Pancreas (tissue), 10 donors: ENCODE measurements around the gene HES7. TPM values are rescaled to one million over a fixed set of nuclear protein-coding genes. Genes with fewer than 3 reads are reported as not detected.
A peak's percentile ranks its signal among the peaks of the same experiment; 100 is the strongest.

ENCODE experiments used
- ATAC-seq, 4 donors: fragments of 200-7000 bp; cut with Tn5 transposase; one replicate each; pipeline versions ENCODE4 v1.8.0 to v1.9.1; 2020; ENCODE audit warnings: mild to moderate bottlenecking in 4 of 4, moderate library complexity in 4 of 4
- DNase-seq, 6 donors: peaks; one replicate each; pipeline ENCODE4 v3.0.0-alpha.2; 2020
- FAIRE-seq: peaks from 2 replicates; lab custom pipeline; 2012; peaks lifted over from hg19 to GRCh38; lab: Jason Lieb, UNC
- H3K27ac ChIP-seq, 4 donors: fragments of 200-600 bp; sonication (generic); 1 replicate in 3 of 4; 2 replicates in 1 of 4; pipeline versions ENCODE4 v1.5.0 to v1.8.0; 2020
- H3K27me3 ChIP-seq, 4 donors: fragments of 200-600 bp; one replicate each; pipeline ENCODE4 v1.8.0; 2021
- H3K36me3 ChIP-seq, 3 donors: fragments of 200-600 bp; sonication (generic) in 1 of 3; one replicate each; pipeline versions ENCODE4 v1.5.0 to v1.8.0; 2020 to 2021
- H3K4me1 ChIP-seq, 3 donors: fragments of 200-600 bp; one replicate each; pipeline ENCODE4 v1.8.0; 2021
- H3K4me3 ChIP-seq, 4 donors: fragments of 200-600 bp; sonication (generic) in 2 of 4; one replicate each; pipeline versions ENCODE4 v1.5.0 to v1.8.0; 2020 to 2021
- H3K9me3 ChIP-seq, 4 donors: fragments of 200-600 bp; one replicate each; pipeline ENCODE4 v1.8.0; 2021
- CTCF ChIP-seq, 4 donors: fragments of 200-600 bp; sonication (generic) in 3 of 4; IDR thresholded peaks; one replicate each; pipeline versions ENCODE4 v1.5.0 to v1.8.0; 2021; ENCODE audit warnings: antibody characterized with exemption in 4 of 4
- WGBS, 2 donors: extraction: QIAGEN DNeasy Blood & Tissue Kit; methylation state at CpG; one replicate each; pipeline ENCODE4 v1.1.7; 2013; 5-methylcytosine and 5-hydroxymethylcytosine counted together
- intact Hi-C, 3 donors: fragments of 100-400 bp; cut with DNase I; formaldehyde crosslinking; loops; one replicate each; pipeline versions ENCODE4 v1.11.1 to v1.14.2; 2022
- microRNA-seq, 2 donors: library from miRNA; unstranded; fragments of <30 nt; microRNA quantifications; one replicate each; pipeline versions ENCODE4 to v1.1.0, GENCODE V29; 2019 to 2020
- polyA plus RNA-seq, 2 donors: library from polyadenylated mRNA; stranded (reverse); fragments of 200-250 nt; gene quantifications; one replicate each; pipeline ENCODE4 v1.2.3, GENCODE V29; 2013
- total RNA-seq, 6 donors: library from RNA; stranded (reverse); fragmentation: NEBNext Ultra II Directional in 4 of 6; extraction: Animal tissue kit (Norgen Biotek cat#: 25700) in 4 of 6; gene quantifications; one replicate each; pipeline versions ENCODE4 v1.2.1 to v1.2.4, GENCODE V29; 2021 to 2023
- donor health status: healthy with polysubstance abuse.
- donor health status: DM: no; HTN: no; CAD: no; lungs with moderate emphysema.
- donor health status: DM: no; HTN: no; CAD: no.
- donor health status: control.
- donor health status: control.
- donor health status: Bipolar disorder and iron deficiency.
- donor health status: DM: yes; HTN: yes; CAD: no.
- donor health status: DM: no; HTN: no; CAD: no.
- donor health status: DM: no; HTN: no; CAD: no.
- donor health status: DM: yes; HTN: yes; CAD: no.

Gene HES7
- total and polyA plus RNA-seq, 8 donors: 0.08 to 0.16 TPM; not detected in 6

DNA sequence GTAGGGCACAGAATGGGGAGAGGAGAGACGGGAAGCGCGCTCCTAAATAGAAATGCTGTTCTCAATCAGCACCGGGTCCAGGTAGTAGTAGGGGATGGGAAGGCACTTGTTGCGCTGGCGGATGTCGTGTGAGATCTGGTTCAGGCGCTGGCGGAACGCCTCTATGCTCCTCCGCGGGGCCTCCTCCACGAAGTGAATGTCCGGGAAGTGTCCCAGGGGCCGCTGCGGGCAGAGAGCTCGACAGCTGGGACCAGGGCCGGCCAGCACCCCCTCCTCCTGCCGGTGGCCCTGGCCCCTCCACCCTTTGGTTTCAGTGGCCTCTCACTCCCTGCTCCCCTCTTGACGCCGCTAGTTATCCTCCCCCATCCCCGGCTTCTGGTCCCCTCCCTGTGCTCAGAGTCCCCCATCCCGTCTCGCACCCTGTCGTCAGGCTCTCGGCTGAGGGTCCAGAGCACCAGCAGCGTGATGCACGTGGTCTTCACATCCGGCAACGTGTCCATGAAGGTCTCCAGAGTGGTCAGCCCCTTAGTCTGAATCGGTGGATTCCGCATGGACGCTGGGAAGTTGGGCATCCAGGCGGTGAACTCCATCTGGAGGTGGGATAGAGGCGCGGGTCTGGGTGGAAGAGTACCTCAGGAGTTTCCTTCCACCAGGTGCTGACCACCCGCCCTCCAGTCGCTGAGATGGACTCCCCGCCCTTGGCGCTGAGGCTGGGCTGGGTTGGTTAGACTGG lies 51.0 kb downstream of the HES7 start:
- 6 to 7% methylated on average over 40 of the region's 40 CpGs for WGBS, 2 donors
- no peak overlapping the region for H3K27ac ChIP-seq
- peak overlapping the region in 1 of 4 donors; percentile 7 for H3K4me3 ChIP-seq
- H3K27me3 ChIP-seq: peaks cover 0 to 24% (median 10%) of the 10 kb centered on the region in 4 donors
- intact Hi-C loops: no loop called here
- FAIRE-seq: no peak
- TF ChIP-seq CTCF (IDR thresholded peaks at IDR 0.05): no peak
- no peaks in the 10 kb centered on the region for H3K4me1 ChIP-seq
- no peaks in the 10 kb centered on the region for H3K36me3 ChIP-seq
- no peaks in the 10 kb centered on the region for H3K9me3 ChIP-seq
- peak in 1 of 6 donors; percentile 58 for DNase-seq
- ATAC-seq: peak in 3 of 4 donors; percentile 12 to 39 (median 29)

GRCh38 chr17:8072341-8072728 lies 51.6 kb downstream of the HES7 start:
- DNase-seq (peak in 1 of 6 donors; percentile 62), ATAC-seq (peak in 1 of 4 donors; percentile 19), FAIRE-seq (no peak)
- intact Hi-C loops: no loop called here
- 10 to 22% methylated on average over 28 of the region's 28 CpGs for WGBS, 2 donors
- H3K4me1 ChIP-seq: no peaks in the 10 kb centered on the region
- peak overlapping the region in 1 of 4 donors; percentile 7 for H3K4me3 ChIP-seq
- H3K27me3 ChIP-seq: peaks cover 0 to 20% (median 9%) of the 10 kb centered on the region in 4 donors
- no peaks in the 10 kb centered on the region for H3K9me3 ChIP-seq
- H3K27ac ChIP-seq: no peak overlapping the region
- TF ChIP-seq CTCF (IDR thresholded peaks at IDR 0.05): no peak
- no peaks in the 10 kb centered on the region for H3K36me3 ChIP-seq

GRCh38 chr17:8071496-8071895 lies 52.4 kb downstream of the HES7 start:
- H3K4me3 ChIP-seq: no peak overlapping the region
- ATAC-seq (no peak), FAIRE-seq (no peak), DNase-seq (peak in 1 of 6 donors; percentile 48)
- WGBS, 2 donors: 82 to 84% methylated on average over 12 of the region's 12 CpGs
- no peak overlapping the region for H3K27ac ChIP-seq
- no peaks in the 10 kb centered on the region for H3K36me3 ChIP-seq
- no peaks in the 10 kb centered on the region for H3K4me1 ChIP-seq
- H3K27me3 ChIP-seq: peaks cover 0 to 17% (median 8%) of the 10 kb centered on the region in 4 donors
- H3K9me3 ChIP-seq: no peaks in the 10 kb centered on the region
- intact Hi-C loops: no loop called here
- TF ChIP-seq CTCF (IDR thresholded peaks at IDR 0.05): no peak

Small RNAs within 50 kb of the gene (microRNA-seq; reads per million reads assigned to microRNA genes)
- 0 reads per million in 2 donors for gene MIR4314
- gene MIR6883: 0 to 0.39 reads per million in 2 donors

Other genes starting within 250 kb of the HES7 start
- 100 to 1,000 TPM in 1 of 6 donors, 10 to 100 TPM in 5; 35.9 to 101 (median 43.1) TPM for gene CHD3, start 235.3 kb downstream of the HES7 start, total RNA-seq
- 100 to 1,000 TPM; 117 to 143 TPM for gene CHD3, start 235.3 kb downstream of the HES7 start, polyA plus RNA-seq
- 1 to 10 TPM; 1.2 to 2.8 (median 2.0) TPM for gene RNF227, start 207.8 kb downstream of the HES7 start, total RNA-seq
- gene RNF227, start 207.8 kb downstream of the HES7 start, polyA plus RNA-seq: 1 to 10 TPM; 1.6 to 3.0 TPM
- gene KCNAB3, start 194.2 kb downstream of the HES7 start, total RNA-seq: 1 to 10 TPM in 3 of 6 donors, under 1 TPM in 3; 0.51 to 1.6 (median 0.98) TPM
- 1 to 10 TPM; 4.7 to 8.1 TPM for gene KCNAB3, start 194.2 kb downstream of the HES7 start, polyA plus RNA-seq
- gene TRAPPC1, start 192.2 kb downstream of the HES7 start, total RNA-seq: 10 to 100 TPM; 27.3 to 67.1 (median 39.2) TPM
- gene TRAPPC1, start 192.2 kb downstream of the HES7 start, polyA plus RNA-seq: 10 to 100 TPM; 56.0 to 66.0 TPM
- 10 to 100 TPM in 2 of 6 donors, 1 to 10 TPM in 4; 5.8 to 17.9 (median 8.5) TPM for gene CNTROB, start 191.9 kb downstream of the HES7 start, total RNA-seq
- 10 to 100 TPM; 30.8 to 46.1 TPM for gene CNTROB, start 191.9 kb downstream of the HES7 start, polyA plus RNA-seq
- under 1 TPM in 4 of 6 donors, not detected in 2; 0.22 to 0.47 (median 0.28) TPM for gene GUCY2D, start 121.5 kb downstream of the HES7 start, total RNA-seq
- gene GUCY2D, start 121.5 kb downstream of the HES7 start, polyA plus RNA-seq: under 1 TPM; 0.02 to 0.04 TPM
- gene ALOX15B, start 85.0 kb downstream of the HES7 start, total RNA-seq: 1 to 10 TPM in 1 of 6 donors, under 1 TPM in 4, not detected in 1; 0.09 to 4.7 (median 0.37) TPM
- under 1 TPM; 0.05 to 0.19 TPM for gene ALOX15B, start 85.0 kb downstream of the HES7 start, polyA plus RNA-seq
- gene ALOX12B, start 36.4 kb downstream of the HES7 start, total RNA-seq: under 1 TPM in 1 of 6 donors, not detected in 5; 0.31 TPM
- gene ALOX12B, start 36.4 kb downstream of the HES7 start, polyA plus RNA-seq: under 1 TPM in 1 of 2 donors, not detected in 1; 0.16 TPM
- not detected for gene ALOXE3, start 5.6 kb downstream of the HES7 start, total RNA-seq
- under 1 TPM in 1 of 2 donors, not detected in 1; 0.35 TPM for gene ALOXE3, start 5.6 kb downstream of the HES7 start, polyA plus RNA-seq
- gene PER1, start 28.3 kb upstream of the HES7 start, total RNA-seq: 100 to 1,000 TPM in 2 of 6 donors, 10 to 100 TPM in 4; 17.5 to 105 (median 67.6) TPM
- gene PER1, start 28.3 kb upstream of the HES7 start, polyA plus RNA-seq: 100 to 1,000 TPM; 107 to 158 TPM
- 10 to 100 TPM; 19.5 to 35.7 (median 29.6) TPM for gene VAMP2, start 38.8 kb upstream of the HES7 start, total RNA-seq
- gene VAMP2, start 38.8 kb upstream of the HES7 start, polyA plus RNA-seq: 10 to 100 TPM; 29.8 to 82.0 TPM
- gene TMEM107, start 52.3 kb upstream of the HES7 start, total RNA-seq: 10 to 100 TPM in 1 of 6 donors, 1 to 10 TPM in 5; 5.2 to 10.2 (median 6.3) TPM
- gene TMEM107, start 52.3 kb upstream of the HES7 start, polyA plus RNA-seq: 10 to 100 TPM in 1 of 2 donors, 1 to 10 TPM in 1; 5.7 to 11.1 TPM
- 10 to 100 TPM in 1 of 6 donors, 1 to 10 TPM in 5; 4.9 to 10.4 (median 6.9) TPM for gene BORCS6, start 66.1 kb upstream of the HES7 start, total RNA-seq
- 1 to 10 TPM; 4.5 to 6.1 TPM for gene BORCS6, start 66.1 kb upstream of the HES7 start, polyA plus RNA-seq
- 1 to 10 TPM in 1 of 6 donors, under 1 TPM in 2, not detected in 3; 0.47 to 2.0 (median 0.95) TPM for gene AURKB, start 86.5 kb upstream of the HES7 start, total RNA-seq
- gene AURKB, start 86.5 kb upstream of the HES7 start, polyA plus RNA-seq: under 1 TPM; 0.40 to 0.72 TPM
- 10 to 100 TPM; 15.4 to 40.8 (median 17.3) TPM for gene CTC1, start 124.0 kb upstream of the HES7 start, total RNA-seq
- gene CTC1, start 124.0 kb upstream of the HES7 start, polyA plus RNA-seq: 10 to 100 TPM; 22.6 to 42.6 TPM
- gene PFAS, start 125.2 kb upstream of the HES7 start, total RNA-seq: 10 to 100 TPM; 11.5 to 21.4 (median 18.7) TPM
- 10 to 100 TPM; 11.7 to 21.1 TPM for gene PFAS, start 125.2 kb upstream of the HES7 start, polyA plus RNA-seq
- 10 to 100 TPM in 1 of 6 donors, 1 to 10 TPM in 5; 2.8 to 14.5 (median 6.6) TPM for gene RANGRF, start 164.6 kb upstream of the HES7 start, total RNA-seq
- gene RANGRF, start 164.6 kb upstream of the HES7 start, polyA plus RNA-seq: 10 to 100 TPM; 14.0 to 27.4 TPM
- 10 to 100 TPM in 1 of 6 donors, 1 to 10 TPM in 5; 1.1 to 12.2 (median 2.7) TPM for gene SLC25A35, start 171.3 kb upstream of the HES7 start, total RNA-seq
- gene SLC25A35, start 171.3 kb upstream of the HES7 start, polyA plus RNA-seq: 1 to 10 TPM; 7.3 to 9.5 TPM
- gene ARHGEF15, start 186.1 kb upstream of the HES7 start, total RNA-seq: 1 to 10 TPM; 1.7 to 3.2 (median 2.0) TPM
- gene ARHGEF15, start 186.1 kb upstream of the HES7 start, polyA plus RNA-seq: 10 to 100 TPM; 12.4 to 23.9 TPM
- gene ODF4, start 215.7 kb upstream of the HES7 start, total RNA-seq: not detected
- gene ODF4, start 215.7 kb upstream of the HES7 start, polyA plus RNA-seq: not detected